H1 (cell line): Measurements from ENCODE around the gene PDE4D. TPM values are rescaled to one million over a fixed set of nuclear protein-coding genes. Genes with fewer than 3 reads are reported as not detected.

ENCODE experiments used
- CTCF ChIA-PET: fragments of 300-600 bp; sonication (Branson Sonifier 250); formaldehyde crosslinking; loops from one replicate; lab custom pipeline; 2021; ENCODE audit not compliant: partially characterized antibody; lab: Charles Lee
- POLR2A ChIA-PET: fragments of 300-600 bp; sonication (Branson Sonifier 250); formaldehyde crosslinking; loops from one replicate; lab custom pipeline; 2021; ENCODE audit warnings: inconsistent platforms; ENCODE audit not compliant: partially characterized antibody; lab: Charles Lee
- DNase-seq, 2 experiments: peaks; one replicate each; pipeline versions ENCODE4 v3.0.0 to v3.0.0-alpha.2; 2010 to 2022; ENCODE audit warnings: low spot score in 2 of 2, low read depth in 1 of 2, mixed read lengths in 1 of 2
- FAIRE-seq: peaks from 2 replicates; lab custom pipeline; 2011; peaks lifted over from hg19 to GRCh38; lab: Jason Lieb, UNC
- H2AFZ ChIP-seq: 2 replicates; pipeline ENCODE4 v1.8.1; 2012; ENCODE audit warnings: low read length, inconsistent platforms
- H2AK5ac ChIP-seq: 2 replicates; pipeline ENCODE4 v1.6.1; 2013; ENCODE audit warnings: low read depth, low read length
- H2BK120ac ChIP-seq: replicated peaks from 2 replicates; pipeline ENCODE3; 2013; ENCODE audit warnings: low read depth, low read length, inconsistent platforms
- H2BK12ac ChIP-seq: 2 replicates; pipeline ENCODE4 v1.6.1; 2013; ENCODE audit warnings: low read depth, low read length
- H2BK15ac ChIP-seq: 2 replicates; pipeline ENCODE4 v1.6.1; 2013; ENCODE audit warnings: low read length
- H2BK20ac ChIP-seq: 2 replicates; pipeline ENCODE4 v1.6.1; 2013; ENCODE audit warnings: low read length
- H2BK5ac ChIP-seq: 2 replicates; pipeline ENCODE4 v1.6.1; 2013; ENCODE audit warnings: low read depth, low read length
- H3K14ac ChIP-seq: 2 replicates; pipeline ENCODE4 v1.6.1; 2013; ENCODE audit warnings: inconsistent platforms; ENCODE audit not compliant: insufficient read length
- H3K18ac ChIP-seq: 2 replicates; pipeline ENCODE4 v1.6.1; 2013; ENCODE audit warnings: low read length; ENCODE audit errors: extremely low read depth
- H3K23ac ChIP-seq: 2 replicates; pipeline ENCODE4 v1.6.1; 2013; ENCODE audit warnings: inconsistent platforms; ENCODE audit not compliant: insufficient read length
- H3K23me2 ChIP-seq: 2 replicates; pipeline ENCODE4 v1.6.1; 2013; ENCODE audit warnings: low read depth, low read length
- H3K27ac ChIP-seq: 2 replicates; pipeline ENCODE4 v1.6.1; 2011; ENCODE audit warnings: low read depth, low read length, inconsistent platforms
- H3K27me3 ChIP-seq, 4 experiments: replicated peaks in 1 of 4; 1 replicate in 1 of 4; 2 replicates in 3 of 4; pipeline versions ENCODE4 v1.6.1 to v1.8.1; 2011 to 2013; ENCODE audit warnings: low read length in 3 of 4, mild to moderate bottlenecking in 3 of 4, inconsistent platforms in 2 of 4, mixed read lengths in 2 of 4, moderate library complexity in 1 of 4; ENCODE audit not compliant: control insufficient read depth in 3 of 4, insufficient read depth in 3 of 4; ENCODE audit errors: extremely low read depth in 1 of 4
- H3K36me3 ChIP-seq, 4 experiments: 2 replicates each; pipeline versions ENCODE4 v1.6.1 to v1.8.1; 2011 to 2013; ENCODE audit warnings: mild to moderate bottlenecking in 4 of 4, low read length in 3 of 4, moderate library complexity in 2 of 4, control low read depth in 1 of 4, inconsistent platforms in 1 of 4; ENCODE audit not compliant: insufficient read depth in 4 of 4, control insufficient read depth in 2 of 4
- H3K4ac ChIP-seq: replicated peaks from 2 replicates; pipeline ENCODE3; 2013; ENCODE audit warnings: low read length, low read depth, mixed read lengths, inconsistent platforms; ENCODE audit not compliant: insufficient read length
- H3K4me1 ChIP-seq, 4 experiments: replicated peaks in 1 of 4; 1 replicate in 1 of 4; 2 replicates in 3 of 4; pipeline versions ENCODE4 v1.6.1 to v1.8.1; 2011 to 2013; ENCODE audit warnings: low read length in 3 of 4, inconsistent platforms in 2 of 4, mixed read lengths in 1 of 4; ENCODE audit not compliant: insufficient read depth in 4 of 4, control insufficient read depth in 3 of 4
- H3K4me2 ChIP-seq, 2 experiments: 2 replicates each; pipeline versions ENCODE4 v1.6.1 to v1.8.1; 2011 to 2013; ENCODE audit warnings: low read depth in 2 of 2, low read length in 2 of 2, control low read depth in 1 of 2, inconsistent platforms in 1 of 2, mild to moderate bottlenecking in 1 of 2; ENCODE audit not compliant: insufficient read depth in 1 of 2
- H3K4me3 ChIP-seq, 4 experiments: fragments of 200-600, 300-600 bp in 1 of 4; sonication (generic), shearing (Covaris generic), sonication (Bioruptor Twin) in 1 of 4; 2 replicates each; pipeline versions ENCODE4 v1.5.1 to v1.8.1; 2011 to 2016; ENCODE audit warnings: low read length in 4 of 4, low read depth in 3 of 4, control low read depth in 2 of 4, inconsistent platforms in 2 of 4, mild to moderate bottlenecking in 2 of 4, mixed read lengths in 1 of 4, moderate library complexity in 1 of 4; ENCODE audit not compliant: insufficient read depth in 2 of 4; ENCODE audit errors: extremely low read depth in 1 of 4
- H3K56ac ChIP-seq: replicated peaks from 2 replicates; pipeline ENCODE3; 2013; ENCODE audit warnings: low read depth, mild to moderate bottlenecking, mixed read lengths, low read length, inconsistent platforms; ENCODE audit not compliant: insufficient read length
- H3K79me1 ChIP-seq: 2 replicates; pipeline ENCODE4 v1.6.1; 2013; ENCODE audit warnings: low read depth, low read length, control low read depth
- H3K79me2 ChIP-seq, 2 experiments: 2 replicates each; pipeline versions ENCODE4 v1.6.1 to v1.8.1; 2012 to 2013; ENCODE audit warnings: low read length in 2 of 2, mild to moderate bottlenecking in 2 of 2, inconsistent platforms in 1 of 2; ENCODE audit not compliant: insufficient read depth in 2 of 2, control insufficient read depth in 1 of 2
- H3K9ac ChIP-seq, 4 experiments: replicated peaks in 1 of 4; 1 replicate in 1 of 4; 2 replicates in 3 of 4; pipeline versions ENCODE4 v1.6.1 to v1.8.1; 2011 to 2013; ENCODE audit warnings: low read depth in 3 of 4, low read length in 3 of 4, control low read depth in 2 of 4, mild to moderate bottlenecking in 2 of 4, moderate library complexity in 2 of 4, inconsistent platforms in 1 of 4; ENCODE audit errors: extremely low read depth in 1 of 4
- H3K9me3 ChIP-seq, 2 experiments: 2 replicates each; pipeline versions ENCODE4 v1.6.1 to v1.8.1; 2012 to 2013; ENCODE audit warnings: mild to moderate bottlenecking in 2 of 2, moderate library complexity in 2 of 2, control low read depth in 1 of 2, inconsistent platforms in 1 of 2, low read depth in 1 of 2, low read length in 1 of 2, mixed read lengths in 1 of 2; ENCODE audit not compliant: insufficient read depth in 2 of 2
- H4K20me1 ChIP-seq, 2 experiments: replicated peaks in 1 of 2; 2 replicates each; pipeline versions ENCODE3 to v1.8.1; 2011 to 2013; ENCODE audit warnings: inconsistent platforms in 2 of 2, low read length in 2 of 2, mild to moderate bottlenecking in 1 of 2; ENCODE audit not compliant: insufficient read depth in 2 of 2, control insufficient read depth in 1 of 2
- H4K5ac ChIP-seq: 2 replicates; pipeline ENCODE4 v1.6.1; 2013; ENCODE audit warnings: low read length, low read depth, mixed read lengths, inconsistent platforms; ENCODE audit not compliant: insufficient read length
- H4K8ac ChIP-seq: 2 replicates; pipeline ENCODE4 v1.8.0; 2013; ENCODE audit warnings: mild to moderate bottlenecking, moderate library complexity, low read length, inconsistent platforms; ENCODE audit not compliant: insufficient read depth; ENCODE audit errors: extremely low read depth
- H4K91ac ChIP-seq: replicated peaks from 2 replicates; pipeline ENCODE3; 2013; ENCODE audit warnings: low read length, mixed read lengths, inconsistent platforms; ENCODE audit not compliant: insufficient read length
- BACH1 ChIP-seq: IDR thresholded peaks from 2 replicates; pipeline ENCODE4 v1.6.1; 2012; ENCODE audit warnings: low read length, improper control_type of control experiment
- BCL11A ChIP-seq, 2 experiments: IDR thresholded peaks; one replicate each; pipeline ENCODE4 v1.6.1; 2011; ENCODE audit warnings: low read depth in 2 of 2, low read length in 2 of 2, mild to moderate bottlenecking in 2 of 2
- EGR1 ChIP-seq: IDR thresholded peaks from 2 replicates; pipeline ENCODE4 v1.6.1; 2011; ENCODE audit warnings: low read depth, low read length, borderline replicate concordance
- EP300 ChIP-seq, 2 experiments: IDR thresholded peaks; 1 replicate in 1 of 2; 2 replicates in 1 of 2; pipeline ENCODE4 v1.6.1; 2011 to 2012; ENCODE audit warnings: low read depth in 2 of 2, low read length in 2 of 2, mild to moderate bottlenecking in 2 of 2, borderline replicate concordance in 1 of 2, inconsistent platforms in 1 of 2, moderate library complexity in 1 of 2
- SIX5 ChIP-seq: IDR thresholded peaks from 2 replicates; pipeline ENCODE4 v1.6.1; 2011; ENCODE audit warnings: mild to moderate bottlenecking, low read depth, low read length
- SP4 ChIP-seq: IDR thresholded peaks from 2 replicates; pipeline ENCODE4 v1.6.1; 2012; ENCODE audit warnings: low read length, inconsistent platforms
- TBP ChIP-seq: IDR thresholded peaks from 2 replicates; pipeline ENCODE4 v1.6.1; 2011; ENCODE audit warnings: low read depth, low read length, improper control_type of control experiment
- WGBS, 2 experiments: shearing (Covaris generic) in 1 of 2; methylation state at CpG; one replicate each; pipeline versions ENCODE4 v1.1.6 to v1.1.7; 2013 to 2015; ENCODE audit warnings: low lambda C conversion rate in 2 of 2, mixed read lengths in 2 of 2, inconsistent platforms in 1 of 2, low coverage in 1 of 2, missing lambda C conversion rate in 1 of 2; ENCODE audit not compliant: insufficient replicate concordance in 2 of 2, insufficient coverage in 1 of 2, insufficient read length in 1 of 2; ENCODE audit errors: extremely low coverage in 1 of 2, missing lambda C conversion rate in 1 of 2; 5-methylcytosine and 5-hydroxymethylcytosine counted together
- polyA plus RNA-seq, 7 experiments: library from polyadenylated mRNA; depleted of rRNA in 3 of 7; stranded (reverse) in 5 of 7; unstranded in 2 of 7; fragments of >200 nt in 5 of 7; fragments of 200-250 nt in 2 of 7; gene quantifications; 1 replicate in 5 of 7; 2 replicates in 1 of 7; 4 replicates in 1 of 7; pipeline versions ENCODE4 v1.2.1 to v1.2.3, GENCODE V29; 2011 to 2013; ENCODE audit warnings: missing spikeins in 2 of 7, mixed read lengths in 2 of 7
- total RNA-seq: library from RNA; stranded (reverse); fragmentation: NEBNext Ultra II Directional; extraction: Animal tissue kit (Norgen Biotek cat#: 25700); gene quantifications from 2 replicates; pipeline ENCODE4 v1.2.1, GENCODE V29; 2021

The PDE4D gene
- total and polyA plus RNA-seq, 2 of the 8 experiments (the other 6 are each of a cell fraction or from before 2014, with no cell fraction given): 2.3 to 3.7 TPM

GRCh38 chr5:59340637-59341036, 552.9 kb downstream of the PDE4D start:
- Histone ChIP-seq H3K4me3 (no peak overlapping the region), H2AK5ac (no peak overlapping the region), H3K23ac (no peak overlapping the region), H2AFZ (no peak overlapping the region), H2BK120ac (no peak overlapping the region), H4K91ac (no peak overlapping the region), H2BK15ac (no peak overlapping the region), H4K20me1 (no peaks in the 10 kb centered on the region), H3K56ac (no peak overlapping the region), H3K14ac (no peak overlapping the region), H2BK20ac (no peak overlapping the region), H3K27me3 (no peaks in the 10 kb centered on the region), H3K4ac (no peak overlapping the region), H4K8ac (no peak overlapping the region), H4K5ac (no peak overlapping the region), H3K79me2 (no peaks in the 10 kb centered on the region), H3K36me3 (no peaks in the 10 kb centered on the region), H3K23me2 (no peaks in the 10 kb centered on the region; the same call in 1 of the 2 replicates), H3K4me2 (no peak overlapping the region), H2BK12ac (no peak overlapping the region), H3K79me1 (no peaks in the 10 kb centered on the region), H3K18ac (no peak overlapping the region), H3K9ac (no peak overlapping the region), H3K4me1 (no peaks in the 10 kb centered on the region), H3K27ac (no peak overlapping the region), H3K9me3 (no peaks in the 10 kb centered on the region), H2BK5ac (no peak overlapping the region)
- TF ChIP-seq SP4 (no peak), EP300 (IDR thresholded peaks at IDR 0.05; ENCODE audit: borderline replicate concordance in 1 of 2, low read depth in 2 of 2, low read length in 2 of 2) (no peak), TBP (no peak), SIX5 (no peak), EGR1 (no peak), BACH1 (no peak), BCL11A (IDR thresholded peaks at IDR 0.05; ENCODE audit: low read depth in 2 of 2, low read length in 2 of 2) (no peak)
- FAIRE-seq (no peak), DNase-seq (no peak)
- ChIA-PET CTCF (no interaction called here), POLR2A (no interaction called here)
- WGBS, 2 experiments: 48% methylated on average over 1 of the region's 1 CpG; no CpG with 5 or more reads in 1 of the 2 experiments
